HG03442 (cell line): ENCODE measurements around the gene SLC2A10.

Experiments
- ATAC-seq: cut with Tn5 transposase; IDR thresholded peaks from one replicate; pipeline ENCODE4 v1.9.1; 2021; ENCODE audit warnings: mild to moderate bottlenecking, moderate library complexity; ENCODE audit not compliant: unreplicated experiment

Gene SLC2A10

DNA sequence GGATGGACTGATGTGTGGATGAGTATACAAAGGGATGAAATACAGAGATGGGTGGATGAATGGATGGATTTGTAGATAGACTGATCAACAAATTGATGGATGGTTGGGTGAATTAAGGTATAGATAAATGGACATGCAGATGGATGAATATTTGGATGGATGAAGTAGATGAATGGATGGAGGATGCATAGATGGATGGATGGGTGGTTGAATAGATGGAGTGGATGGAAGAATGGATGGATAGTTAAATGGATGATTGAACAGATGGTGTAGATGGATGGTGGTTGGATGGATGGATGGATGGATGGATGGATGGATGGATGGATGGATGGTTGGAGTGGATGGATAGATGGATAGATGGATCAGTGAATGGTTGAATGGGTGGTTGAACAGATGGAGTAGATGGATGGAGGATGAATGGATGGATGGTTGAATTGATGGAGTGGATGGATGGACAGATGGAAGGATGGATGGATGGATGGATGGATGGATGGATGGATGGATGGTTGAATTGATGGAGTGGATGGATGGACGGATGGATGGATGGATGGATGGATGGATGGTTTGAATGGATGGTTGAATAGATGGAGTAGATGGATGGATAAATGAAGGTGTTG is 15.0 kb downstream of the SLC2A10 start:
- ATAC-seq = no peak

- ATAC-seq = no peak
Measured at GRCh38 chr20:46725186-46726165, 16.0 kb downstream of the SLC2A10 start.

- ATAC-seq = no peak
Measured at GRCh38 chr20:46731770-46732169, 22.3 kb downstream of the SLC2A10 start.

DNA sequence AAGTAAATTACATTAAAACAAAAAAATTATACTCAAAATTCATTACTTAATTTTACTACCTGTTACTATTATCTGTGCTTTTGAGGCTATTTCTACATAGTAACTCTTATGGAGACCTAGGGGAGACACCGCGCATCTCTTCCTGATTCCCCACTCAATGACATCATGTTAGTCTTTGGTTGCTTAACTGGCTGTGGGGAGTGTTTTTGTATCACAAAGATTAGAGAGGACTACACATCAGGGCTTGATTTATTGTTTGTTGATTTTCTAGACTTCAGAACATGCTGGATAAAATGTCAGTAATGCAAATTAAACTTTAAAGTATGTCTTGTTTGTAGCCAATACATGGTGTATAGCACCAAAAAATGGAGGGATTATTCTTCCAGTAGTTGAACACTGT is 26.0 kb downstream of the SLC2A10 start:
- ATAC-seq = no peak

DNA sequence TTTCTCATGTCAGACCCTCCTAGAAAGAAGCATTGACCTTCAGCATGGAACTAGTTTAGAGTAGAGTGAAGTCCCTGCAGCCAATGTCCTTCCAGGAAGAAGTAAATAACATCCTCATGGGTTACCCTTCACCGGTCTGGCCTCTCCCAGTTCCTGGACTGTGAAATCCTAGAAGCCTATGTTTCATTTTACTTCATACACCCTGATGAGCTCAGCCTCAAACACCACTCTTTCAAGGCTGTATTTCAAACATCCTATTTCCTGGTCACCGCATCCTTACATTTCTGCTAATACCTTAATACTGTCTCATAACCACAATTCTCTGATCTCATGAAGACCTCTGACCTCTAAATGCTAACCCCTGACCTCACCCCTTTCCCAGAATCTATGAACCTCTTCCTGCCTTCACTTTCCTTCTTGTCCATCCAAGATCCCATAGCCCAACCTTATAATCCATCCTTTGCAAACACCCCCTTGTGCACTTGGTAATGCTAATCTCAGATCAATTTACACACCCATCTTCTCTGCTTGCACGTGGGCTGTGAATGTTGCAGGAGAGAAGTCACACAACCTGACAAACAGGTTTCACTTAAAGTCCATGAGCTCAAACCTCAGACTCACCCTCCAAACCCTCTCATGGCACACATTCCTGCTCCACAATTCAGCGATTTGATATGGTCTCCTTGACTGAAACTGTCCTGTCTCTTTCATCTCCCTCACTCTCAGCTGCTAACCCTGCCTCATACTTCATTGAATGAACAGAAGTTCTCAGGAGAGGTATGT is 30.2 kb downstream of the SLC2A10 start:
- ATAC-seq = no peak

DNA sequence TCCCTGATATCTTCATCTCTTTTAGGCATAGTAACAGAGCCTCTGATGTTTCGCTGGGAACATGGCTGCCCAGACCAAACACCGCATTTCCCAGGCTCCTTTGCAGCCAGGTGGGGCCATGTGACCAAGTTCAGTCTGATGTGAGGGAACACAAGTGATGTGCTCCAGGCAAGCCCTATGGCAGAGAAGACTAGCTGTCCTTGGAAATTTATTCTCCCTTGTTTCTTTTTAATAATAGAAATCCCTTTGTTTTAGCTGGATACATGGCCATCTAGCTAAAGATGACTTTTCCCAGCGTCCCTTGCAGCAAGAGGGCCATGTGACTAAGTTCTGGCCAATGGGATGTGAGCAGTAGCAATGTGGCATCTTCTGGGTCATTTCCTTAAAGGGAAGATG is 30.8 kb downstream of the SLC2A10 start:
- ATAC-seq = no peak

- no peak for ATAC-seq
Measured at GRCh38 chr20:46741924-46742668, 32.6 kb downstream of the SLC2A10 start.

DNA sequence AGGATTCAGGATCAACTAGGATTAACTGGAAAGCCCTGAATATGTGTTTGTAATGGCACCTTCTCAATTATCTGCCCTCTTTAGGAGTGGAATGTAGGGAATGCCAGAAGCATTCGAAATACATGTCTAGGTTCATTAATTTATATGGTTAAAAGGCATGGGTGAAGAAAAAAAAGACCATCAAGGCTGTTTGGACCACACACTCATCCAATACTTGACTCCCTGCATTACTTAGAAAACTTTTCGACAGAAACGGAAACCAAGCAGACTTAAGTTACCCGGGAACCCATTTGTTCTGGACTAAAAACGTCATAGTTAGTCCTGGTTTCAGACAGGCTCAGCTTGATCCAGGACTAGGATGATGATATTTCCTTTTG is 33.2 kb downstream of the SLC2A10 start:
- no peak for ATAC-seq

- ATAC-seq = no peak
Measured at GRCh38 chr20:46743088-46743487, 33.6 kb downstream of the SLC2A10 start.

- no peak for ATAC-seq
Measured at GRCh38 chr20:46746956-46747526, 37.6 kb downstream of the SLC2A10 start.

DNA sequence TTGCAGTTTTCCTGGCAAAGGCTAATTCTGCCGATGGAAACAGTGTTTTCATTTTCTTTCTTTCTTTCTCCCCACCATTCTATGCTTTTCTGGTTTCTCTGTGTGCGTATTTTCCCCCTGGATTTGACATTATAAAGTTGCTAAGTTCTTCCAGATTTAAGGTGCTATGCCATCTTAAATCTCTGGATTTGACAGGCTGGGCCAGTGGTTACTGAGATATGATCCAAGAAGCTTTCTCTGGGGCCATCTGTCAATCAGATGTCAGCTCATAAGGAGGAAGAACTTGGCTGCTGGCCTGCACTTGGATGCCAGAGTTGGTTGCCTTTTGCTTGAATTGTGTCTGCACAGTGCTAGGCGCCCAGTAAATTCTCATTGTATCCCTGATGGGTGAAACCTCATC is 39.7 kb downstream of the SLC2A10 start:
- ATAC-seq = no peak

- no peak for ATAC-seq
Measured at GRCh38 chr20:46751856-46752255, 42.4 kb downstream of the SLC2A10 start.

- ATAC-seq = no peak
Measured at GRCh38 chr20:46752728-46753127, 43.3 kb downstream of the SLC2A10 start.

- no peak for ATAC-seq
Measured at GRCh38 chr20:46755483-46756413, 46.3 kb downstream of the SLC2A10 start.

DNA sequence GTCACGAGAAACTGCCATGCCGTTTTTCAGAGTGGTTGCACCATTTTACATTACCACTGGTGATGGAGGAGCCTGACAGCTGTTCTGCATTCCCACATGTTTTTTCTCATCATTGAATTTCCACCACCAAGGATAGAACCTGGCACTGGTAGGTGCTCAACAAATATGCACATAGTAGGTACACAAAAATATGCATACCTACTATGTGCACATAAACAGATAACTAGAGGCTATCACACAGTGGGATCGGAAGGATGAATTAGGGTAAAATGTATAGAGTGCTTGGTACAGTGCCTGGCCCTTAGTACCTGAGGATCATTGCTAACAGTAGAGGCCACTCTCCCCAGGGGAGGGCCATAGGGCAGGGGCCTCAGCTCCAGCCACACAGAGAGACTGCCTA is 47.0 kb downstream of the SLC2A10 start:
- no peak for ATAC-seq

- ATAC-seq = no peak
Measured at GRCh38 chr20:46757135-46757534, 47.7 kb downstream of the SLC2A10 start.

GRCh38 chr20:46757754-46758678 is 48.6 kb downstream of the SLC2A10 start:
- ATAC-seq = no peak

- no peak for ATAC-seq
Measured at GRCh38 chr20:46758929-46759669, 49.6 kb downstream of the SLC2A10 start.
